A549 treated with RU486 at 1 μM for 4 hours (cell line): ENCODE results near the gene WDFY1. TPM values are rescaled to one million over a fixed set of nuclear protein-coding genes. Genes with fewer than 3 reads are reported as not detected.

Experiments
- total RNA-seq: library from RNA; stranded (reverse); fragments of 200-300 nt; extraction: Qiagen RNA extraction; gene quantifications from 5 replicates; pipeline ENCODE4 v1.2.3, GENCODE V29; 2022; ENCODE audit warnings: low read depth

Gene WDFY1
- 30.6 to 40.6 TPM (median 36.6 TPM) in 5 replicates for total RNA-seq

GRCh38 chr2:223944703-223945531 is at the start of gene WDFY1:
TSS of gene WDFY1 (minus strand) at chr2:223945335. CDS start at chr2:223945284, 51 bp downstream.

DNA sequence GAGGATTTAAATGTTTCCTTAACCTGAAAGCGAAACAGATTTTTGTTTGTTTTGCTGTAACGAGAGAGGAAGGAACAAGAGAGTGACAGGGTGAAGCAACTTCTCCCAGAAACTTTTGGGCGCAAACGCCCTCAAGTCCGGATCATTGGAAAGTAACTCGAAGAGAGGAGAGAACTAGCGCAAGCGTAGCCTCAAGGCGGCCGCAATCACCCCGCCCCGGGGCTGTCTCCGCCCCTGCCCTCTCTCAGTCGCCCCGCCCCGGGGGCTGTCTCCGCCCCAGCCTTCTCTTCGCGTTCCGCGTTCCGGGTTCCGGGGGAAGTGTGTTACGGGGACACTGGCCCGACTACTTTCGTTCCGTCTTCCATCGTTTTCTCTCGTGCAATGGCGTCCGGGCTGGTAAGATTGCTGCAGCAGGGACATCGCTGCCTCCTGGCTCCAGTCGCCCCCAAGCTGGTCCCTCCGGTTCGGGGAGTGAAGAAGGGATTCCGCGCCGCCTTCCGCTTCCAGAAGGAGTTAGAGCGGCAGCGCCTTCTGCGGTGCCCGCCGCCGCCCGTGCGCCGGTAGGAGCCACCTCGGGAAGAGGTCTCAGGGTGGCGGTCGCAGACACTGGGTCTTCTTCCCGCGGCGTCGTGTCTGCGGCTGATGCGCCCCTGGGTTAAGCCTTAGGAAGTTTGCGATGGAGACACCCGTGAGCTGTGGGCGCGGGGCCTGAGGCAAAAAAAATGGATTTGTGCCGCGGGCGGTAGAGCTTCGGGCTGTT is 12.1 kb upstream of the WDFY1 start, which contains the start of gene MRPL44:
MRPL44 (plus strand) TSS at position 372 of the 760 bp plus-strand sequence; CDS start at position 382, 10 bp downstream.

GRCh38 chr2:223837287-223838061 is 107.7 kb downstream of the WDFY1 start, which contains the start of gene AP1S3:
TSS of gene AP1S3 (minus strand) at chr2:223837582. CDS start at chr2:223837450, 132 bp downstream.

Other genes starting within 250 kb of the WDFY1 start
- gene AP1S3, start 107.8 kb downstream of the WDFY1 start, total RNA-seq = 15.6 to 45.9 TPM (median 29.0 TPM) in 5 replicates
- 44.7 to 51.4 TPM (median 47.7 TPM) in 5 replicates for gene MRPL44, start 12.1 kb upstream of the WDFY1 start, total RNA-seq
- 202 to 245 TPM (median 205 TPM) in 5 replicates for gene SERPINE2, start 94.0 kb upstream of the WDFY1 start, total RNA-seq